Trophoblast cell (in vitro differentiated cells and primary cell): Measurements from ENCODE around the gene GSAP.

Experiments
- DNase-seq, 2 donors: peaks; one replicate each; pipeline ENCODE4 v3.0.0-alpha.2; 2016
- H2AFZ ChIP-seq: 2 replicates; pipeline ENCODE4 v1.6.1; 2013; ENCODE audit warnings: low read length, moderate library complexity, mild to moderate bottlenecking; ENCODE audit not compliant: insufficient read depth, poor library complexity
- H2AK5ac ChIP-seq: 2 replicates; pipeline ENCODE4 v1.6.1; 2013; ENCODE audit warnings: mild to moderate bottlenecking, low read length
- H2BK120ac ChIP-seq: 2 replicates; pipeline ENCODE4 v1.6.1; 2013; ENCODE audit warnings: low read length, mild to moderate bottlenecking, moderate library complexity; ENCODE audit not compliant: insufficient read depth, poor library complexity
- H2BK12ac ChIP-seq: 2 replicates; pipeline ENCODE4 v1.6.1; 2013; ENCODE audit warnings: mild to moderate bottlenecking, low read length, moderate library complexity
- H2BK5ac ChIP-seq: 2 replicates; pipeline ENCODE4 v1.6.1; 2013; ENCODE audit warnings: low read length, low read depth, moderate library complexity, mild to moderate bottlenecking; ENCODE audit not compliant: poor library complexity
- H3K14ac ChIP-seq: 2 replicates; pipeline ENCODE4 v1.6.1; 2013; ENCODE audit warnings: mild to moderate bottlenecking, low read length
- H3K18ac ChIP-seq: 2 replicates; pipeline ENCODE4 v1.6.1; 2013; ENCODE audit warnings: mild to moderate bottlenecking, low read length
- H3K23ac ChIP-seq: 2 replicates; pipeline ENCODE4 v1.6.1; 2013; ENCODE audit warnings: low read length
- H3K27ac ChIP-seq: 2 replicates; pipeline ENCODE4 v1.5.1; 2013; ENCODE audit warnings: low read depth, mild to moderate bottlenecking, inconsistent platforms, low read length, moderate library complexity
- H3K27me3 ChIP-seq: 2 replicates; pipeline ENCODE4 v1.6.1; 2013; ENCODE audit warnings: inconsistent platforms, mild to moderate bottlenecking, low read length, moderate library complexity; ENCODE audit not compliant: insufficient read depth
- H3K36me3 ChIP-seq, 2 experiments: 1 replicate in 1 of 2; 2 replicates in 1 of 2; pipeline ENCODE4 v1.6.1; 2013; ENCODE audit warnings: low read length in 2 of 2, mild to moderate bottlenecking in 2 of 2, moderate library complexity in 1 of 2; ENCODE audit not compliant: insufficient read depth in 2 of 2, control insufficient read depth in 1 of 2
- H3K4ac ChIP-seq: 2 replicates; pipeline ENCODE4 v1.6.1; 2013; ENCODE audit warnings: low read depth, mild to moderate bottlenecking, low read length, moderate library complexity
- H3K4me1 ChIP-seq, 2 experiments: 1 replicate in 1 of 2; 2 replicates in 1 of 2; pipeline ENCODE4 v1.6.1; 2013; ENCODE audit warnings: low read length in 2 of 2, mild to moderate bottlenecking in 2 of 2, moderate library complexity in 1 of 2; ENCODE audit not compliant: insufficient read depth in 2 of 2, control insufficient read depth in 1 of 2
- H3K4me2 ChIP-seq: 2 replicates; pipeline ENCODE4 v1.6.1; 2013; ENCODE audit warnings: inconsistent platforms, mild to moderate bottlenecking, low read length, moderate library complexity
- H3K4me3 ChIP-seq: 2 replicates; pipeline ENCODE4 v1.5.1; 2013; ENCODE audit warnings: mild to moderate bottlenecking, low read depth, low read length, inconsistent platforms
- H3K79me1 ChIP-seq: one replicate; pipeline ENCODE4 v1.6.1; 2013; ENCODE audit warnings: low read length
- H3K79me2 ChIP-seq: 2 replicates; pipeline ENCODE4 v1.6.1; 2013; ENCODE audit warnings: low read length, mild to moderate bottlenecking; ENCODE audit not compliant: control insufficient read depth, insufficient read depth, poor library complexity
- H3K9ac ChIP-seq: 2 replicates; pipeline ENCODE4 v1.6.1; 2013; ENCODE audit warnings: mild to moderate bottlenecking, low read length
- H3K9me3 ChIP-seq: 2 replicates; pipeline ENCODE4 v1.6.1; 2013; ENCODE audit warnings: low read depth, mild to moderate bottlenecking, control low read depth, inconsistent platforms, low read length; ENCODE audit not compliant: insufficient read depth
- H4K12ac ChIP-seq: 2 replicates; pipeline ENCODE4 v1.6.1; 2013; ENCODE audit warnings: low read depth, mild to moderate bottlenecking, low read length, moderate library complexity
- H4K8ac ChIP-seq: 2 replicates; pipeline ENCODE4 v1.6.1; 2013; ENCODE audit warnings: low read depth, mild to moderate bottlenecking, low read length, moderate library complexity
- H4K91ac ChIP-seq: one replicate; pipeline ENCODE4 v1.6.1; 2013; ENCODE audit warnings: low read depth, mild to moderate bottlenecking, low read length, moderate library complexity
- WGBS: extraction: QIAGEN DNeasy Blood & Tissue Kit; methylation state at CpG from one replicate; pipeline ENCODE4 v1.1.7; 2013; ENCODE audit warnings: missing lambda C conversion rate; ENCODE audit not compliant: insufficient read length, insufficient coverage; ENCODE audit errors: extremely low coverage; 5-methylcytosine and 5-hydroxymethylcytosine counted together

GSAP gene

GRCh38 chr7:77413128-77413527 lies 3.0 kb downstream of the GSAP start:
- H2AFZ ChIP-seq: no peak overlapping the region
- H3K9ac ChIP-seq: no peak overlapping the region
- WGBS: no CpG with 5 or more reads among the region's 4 CpGs
- no peak overlapping the region for H4K91ac ChIP-seq
- H3K4ac ChIP-seq: no peak overlapping the region
- H3K18ac ChIP-seq: no peak overlapping the region
- H4K8ac ChIP-seq: no peak overlapping the region
- H3K14ac ChIP-seq: no peak overlapping the region
- H3K23ac ChIP-seq: no peak overlapping the region
- no peak overlapping the region for H2AK5ac ChIP-seq
- no peak overlapping the region for H2BK5ac ChIP-seq
- H3K4me3 ChIP-seq: no peak overlapping the region
- H2BK12ac ChIP-seq: no peak overlapping the region
- H3K4me1 ChIP-seq: peaks cover 2 to 11% of the 10 kb centered on the region in 2 experiments
- no peak overlapping the region for H3K27ac ChIP-seq
- H3K36me3 ChIP-seq: no peaks in the 10 kb centered on the region
- H2BK120ac ChIP-seq: no peak overlapping the region
- no peaks in the 10 kb centered on the region for H3K79me1 ChIP-seq
- no peaks in the 10 kb centered on the region for H3K79me2 ChIP-seq
- peaks cover 5% of the 10 kb centered on the region for H3K9me3 ChIP-seq
- H4K12ac ChIP-seq: no peak overlapping the region
- H3K27me3 ChIP-seq: peaks cover 14% of the 10 kb centered on the region
- no peak for DNase-seq
- H3K4me2 ChIP-seq: no peak overlapping the region

DNA sequence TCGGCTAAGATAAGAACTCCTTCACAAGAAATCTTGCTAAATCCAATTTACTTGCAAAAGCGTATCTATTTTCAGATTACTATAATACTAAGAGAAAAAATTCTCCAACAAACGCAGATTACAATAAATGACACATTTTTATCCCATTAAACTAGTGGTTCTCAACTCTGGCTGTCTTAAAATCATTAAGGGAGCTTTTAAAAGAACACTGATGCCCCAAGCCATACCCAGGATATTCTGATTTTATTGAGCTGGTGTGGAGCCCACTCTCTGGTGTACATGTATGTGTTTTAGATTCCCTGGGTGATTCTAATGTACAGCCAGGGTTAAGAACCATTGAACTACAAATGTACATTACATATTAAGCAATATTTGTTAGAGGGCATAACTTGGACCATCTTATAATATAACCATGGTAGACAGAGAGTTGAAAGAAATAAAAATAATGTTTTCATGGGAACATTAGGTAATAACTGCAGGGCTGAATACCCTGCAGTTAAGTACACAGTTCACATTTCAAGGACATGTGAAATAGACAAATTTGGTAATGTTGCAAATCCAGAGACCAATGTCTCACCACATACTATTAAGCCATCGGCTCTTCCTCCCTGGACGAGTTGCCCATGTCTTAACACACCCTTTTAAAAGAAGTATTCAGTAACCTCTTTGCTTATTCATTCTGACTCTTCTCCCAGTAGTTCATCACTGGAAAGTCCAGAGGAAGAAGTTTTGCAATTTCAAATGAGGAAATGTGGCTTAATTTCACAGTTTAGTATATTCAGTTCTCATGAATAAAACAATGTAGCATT lies 6.2 kb downstream of the GSAP start:
- H2BK120ac ChIP-seq: no peak overlapping the region
- H3K27me3 ChIP-seq: no peaks in the 10 kb centered on the region
- DNase-seq: peak; percentile 10 to 47
- no peak overlapping the region for H2BK12ac ChIP-seq
- H3K4me2 ChIP-seq: no peak overlapping the region
- H3K23ac ChIP-seq: no peak overlapping the region
- no peak overlapping the region for H2AK5ac ChIP-seq
- no peak overlapping the region for H3K4me3 ChIP-seq
- H3K18ac ChIP-seq: no peak overlapping the region
- no peaks in the 10 kb centered on the region for H3K9me3 ChIP-seq
- no peak overlapping the region for H4K8ac ChIP-seq
- H3K79me1 ChIP-seq: no peaks in the 10 kb centered on the region
- no peaks in the 10 kb centered on the region for H3K4me1 ChIP-seq
- H3K27ac ChIP-seq: no peak overlapping the region
- H4K91ac ChIP-seq: no peak overlapping the region
- H3K36me3 ChIP-seq: no peaks in the 10 kb centered on the region
- no peak overlapping the region for H2AFZ ChIP-seq
- no peak overlapping the region for H4K12ac ChIP-seq
- no peak overlapping the region for H3K4ac ChIP-seq
- H3K9ac ChIP-seq: no peak overlapping the region
- H3K79me2 ChIP-seq: no peaks in the 10 kb centered on the region
- WGBS: no CpG with 5 or more reads among the region's 5 CpGs
- no peak overlapping the region for H3K14ac ChIP-seq
- no peak overlapping the region for H2BK5ac ChIP-seq

- H3K9me3 ChIP-seq: no peaks in the 10 kb centered on the region
- H3K27me3 ChIP-seq: no peaks in the 10 kb centered on the region
- H3K18ac ChIP-seq: no peak overlapping the region
- H3K27ac ChIP-seq: no peak overlapping the region
- H2AK5ac ChIP-seq: no peak overlapping the region
- H2BK12ac ChIP-seq: no peak overlapping the region
- no peaks in the 10 kb centered on the region for H3K79me1 ChIP-seq
- H4K91ac ChIP-seq: no peak overlapping the region
- no peak overlapping the region for H3K4me3 ChIP-seq
- no peak overlapping the region for H3K4ac ChIP-seq
- H3K14ac ChIP-seq: no peak overlapping the region
- no peak overlapping the region for H3K23ac ChIP-seq
- no peaks in the 10 kb centered on the region for H3K79me2 ChIP-seq
- H2AFZ ChIP-seq: no peak overlapping the region
- H3K4me1 ChIP-seq: no peaks in the 10 kb centered on the region
- no peak overlapping the region for H4K12ac ChIP-seq
- DNase-seq: peak in 1 of 2 donors; percentile 71
- H3K9ac ChIP-seq: no peak overlapping the region
- no peak overlapping the region for H3K4me2 ChIP-seq
- H4K8ac ChIP-seq: no peak overlapping the region
- no peak overlapping the region for H2BK5ac ChIP-seq
- WGBS: no CpG with 5 or more reads among the region's 7 CpGs
- no peaks in the 10 kb centered on the region for H3K36me3 ChIP-seq
- H2BK120ac ChIP-seq: no peak overlapping the region
Measured at GRCh38 chr7:77409005-77409738, 7.0 kb downstream of the GSAP start.

DNA sequence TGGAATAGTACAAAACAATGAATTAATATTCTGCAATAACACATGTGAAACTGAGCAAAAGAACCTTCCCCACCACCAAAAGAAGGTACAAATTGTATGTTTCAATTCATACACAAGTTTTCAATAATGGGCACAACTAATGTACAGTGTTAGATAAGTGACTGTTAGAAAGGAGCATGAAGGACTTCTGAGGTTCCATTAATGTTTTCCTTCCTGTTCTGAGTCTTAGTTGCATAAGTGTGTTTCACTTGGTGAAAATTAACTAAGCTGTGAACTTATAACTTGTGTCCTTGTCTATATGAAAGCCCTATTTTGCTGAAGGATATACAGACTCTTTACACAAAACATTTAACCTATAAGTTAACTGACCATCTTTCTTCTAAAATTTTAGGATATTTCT lies 8.2 kb downstream of the GSAP start:
- H2BK5ac ChIP-seq: no peak overlapping the region
- H2AFZ ChIP-seq: no peak overlapping the region
- H2BK12ac ChIP-seq: no peak overlapping the region
- DNase-seq: no peak
- H3K79me1 ChIP-seq: no peaks in the 10 kb centered on the region
- no peaks in the 10 kb centered on the region for H3K36me3 ChIP-seq
- no peak overlapping the region for H3K14ac ChIP-seq
- H3K79me2 ChIP-seq: no peaks in the 10 kb centered on the region
- H3K4me1 ChIP-seq: no peaks in the 10 kb centered on the region
- H3K9ac ChIP-seq: no peak overlapping the region
- H3K4ac ChIP-seq: no peak overlapping the region
- H3K4me3 ChIP-seq: no peak overlapping the region
- H3K9me3 ChIP-seq: no peaks in the 10 kb centered on the region
- no peak overlapping the region for H3K27ac ChIP-seq
- H2AK5ac ChIP-seq: no peak overlapping the region
- H3K4me2 ChIP-seq: no peak overlapping the region
- H2BK120ac ChIP-seq: no peak overlapping the region
- no peak overlapping the region for H4K91ac ChIP-seq
- no peak overlapping the region for H3K23ac ChIP-seq
- H3K27me3 ChIP-seq: no peaks in the 10 kb centered on the region
- no peak overlapping the region for H4K12ac ChIP-seq
- H4K8ac ChIP-seq: no peak overlapping the region
- H3K18ac ChIP-seq: no peak overlapping the region
